Transverse colon (tissue), 4 donors: Measurements from ENCODE around the gene ALB. TPM values are rescaled to one million over a fixed set of nuclear protein-coding genes. Genes with fewer than 3 reads are reported as not detected.
"Not testable (repeated sequence)": the region's sequence is repeated elsewhere in the genome, so short reads cannot be mapped to it uniquely, and the experiment has no call there.

ENCODE experiments used
- DNase-seq: peaks from one replicate; pipeline ENCODE4 v3.0.0-alpha.2; 2019
- H3K27ac ChIP-seq, 4 donors: fragments of 200-600 bp; sonication (generic); 2 replicates each; pipeline ENCODE4 v1.5.1; 2016 to 2018; ENCODE audit warnings: inconsistent platforms in 4 of 4
- H3K27me3 ChIP-seq: fragments of 200-600 bp; sonication (generic); 2 replicates; pipeline ENCODE4 v1.5.1; 2017; ENCODE audit warnings: inconsistent platforms
- H3K36me3 ChIP-seq, 4 donors: fragments of 200-600 bp; sonication (generic); 2 replicates each; pipeline ENCODE4 v1.5.1; 2017 to 2019; ENCODE audit warnings: inconsistent platforms in 4 of 4
- H3K4me1 ChIP-seq, 4 donors: fragments of 200-600 bp; sonication (generic); 2 replicates each; pipeline ENCODE4 v1.5.1; 2017 to 2020; ENCODE audit warnings: inconsistent platforms in 4 of 4
- H3K4me3 ChIP-seq, 4 donors: fragments of 200-600 bp; sonication (generic); 1 replicate in 1 of 4; 2 replicates in 3 of 4; pipeline versions ENCODE4 v1.5.1 to v1.6.1; 2017 to 2019; ENCODE audit warnings: inconsistent platforms in 4 of 4
- H3K9me3 ChIP-seq, 2 donors: fragments of 200-600 bp; sonication (generic); 2 replicates each; pipeline ENCODE4 v1.5.1; 2017 to 2019; ENCODE audit warnings: inconsistent platforms in 2 of 2
- EP300 ChIP-seq: sonication (generic); formaldehyde crosslinking; IDR thresholded peaks from one replicate; pipeline ENCODE4 v1.6.1; 2017; ENCODE audit warnings: antibody characterized with exemption, low read depth
- POLR2A ChIP-seq: fragments of 450-650 bp; IDR thresholded peaks from one replicate; pipeline ENCODE4 v1.6.1; 2016; ENCODE audit warnings: antibody characterized with exemption, mild to moderate bottlenecking, moderate library complexity
- POLR2AphosphoS5 ChIP-seq, 3 donors: sonication (generic); formaldehyde crosslinking; IDR thresholded peaks; one replicate each; pipeline ENCODE4 v1.6.1; 2016; ENCODE audit warnings: antibody characterized with exemption in 3 of 3
- WGBS, 2 donors: methylation state at CpG; one replicate each; pipeline ENCODE4 v1.1.5; 2018; ENCODE audit warnings: low coverage in 1 of 2; 5-methylcytosine and 5-hydroxymethylcytosine counted together
- in situ Hi-C, 4 donors: fragments of 200-750 bp; cut with MboI; loops; one replicate each; pipeline versions ENCODE4 v1.15.0 to v1.15.1; 2017; ENCODE audit warnings: low sequenced_read_pairs in 3 of 4, low pct_ligation_motif_present in 1 of 4, low pct_unique_long_range_greater_than_20kb in 1 of 4
- intact Hi-C: fragments of 100-400 bp; cut with DNase I; formaldehyde crosslinking; loops from one replicate; pipeline ENCODE4 v1.15.1; 2023; ENCODE audit warnings: low total_unique reads
- total RNA-seq, 4 donors: library from RNA; depleted of rRNA; stranded (reverse); fragments of >200 nt; gene quantifications; one replicate each; pipeline ENCODE4 v1.1.0, GENCODE V29; 2016
- TF ChIP-seq, protein P1 (sequence below), 5 experiments: fragments of 200-600 bp in 3 of 5; fragments of 450-650 bp in 2 of 5; sonication (generic) in 3 of 5; IDR thresholded peaks; 1 replicate in 2 of 5; 2 replicates in 3 of 5; pipeline ENCODE4 v1.5.1; 2016 to 2017; ENCODE audit warnings: antibody characterized with exemption in 5 of 5, inconsistent platforms in 3 of 5, mild to moderate bottlenecking in 2 of 5, moderate library complexity in 1 of 5

ALB gene
- under 1 TPM in 1 of 4 donors, not detected in 3; 0.64 TPM for total RNA-seq

DNA sequence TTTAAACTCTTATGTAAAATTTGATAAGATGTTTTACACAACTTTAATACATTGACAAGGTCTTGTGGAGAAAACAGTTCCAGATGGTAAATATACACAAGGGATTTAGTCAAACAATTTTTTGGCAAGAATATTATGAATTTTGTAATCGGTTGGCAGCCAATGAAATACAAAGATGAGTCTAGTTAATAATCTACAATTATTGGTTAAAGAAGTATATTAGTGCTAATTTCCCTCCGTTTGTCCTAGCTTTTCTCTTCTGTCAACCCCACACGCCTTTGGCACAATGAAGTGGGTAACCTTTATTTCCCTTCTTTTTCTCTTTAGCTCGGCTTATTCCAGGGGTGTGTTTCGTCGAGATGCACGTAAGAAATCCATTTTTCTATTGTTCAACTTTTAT lies at the start of gene ALB:
ALB (plus strand) TSS at position 246 of the 400 bp plus-strand sequence; CDS start at position 287, 41 bp downstream.
- no peak for TF ChIP-seq POLR2A
- no peak for TF ChIP-seq POLR2AphosphoS5 (IDR thresholded peaks at IDR 0.05)
- no peak for TF ChIP-seq EP300
- TF ChIP-seq, protein P1, sequence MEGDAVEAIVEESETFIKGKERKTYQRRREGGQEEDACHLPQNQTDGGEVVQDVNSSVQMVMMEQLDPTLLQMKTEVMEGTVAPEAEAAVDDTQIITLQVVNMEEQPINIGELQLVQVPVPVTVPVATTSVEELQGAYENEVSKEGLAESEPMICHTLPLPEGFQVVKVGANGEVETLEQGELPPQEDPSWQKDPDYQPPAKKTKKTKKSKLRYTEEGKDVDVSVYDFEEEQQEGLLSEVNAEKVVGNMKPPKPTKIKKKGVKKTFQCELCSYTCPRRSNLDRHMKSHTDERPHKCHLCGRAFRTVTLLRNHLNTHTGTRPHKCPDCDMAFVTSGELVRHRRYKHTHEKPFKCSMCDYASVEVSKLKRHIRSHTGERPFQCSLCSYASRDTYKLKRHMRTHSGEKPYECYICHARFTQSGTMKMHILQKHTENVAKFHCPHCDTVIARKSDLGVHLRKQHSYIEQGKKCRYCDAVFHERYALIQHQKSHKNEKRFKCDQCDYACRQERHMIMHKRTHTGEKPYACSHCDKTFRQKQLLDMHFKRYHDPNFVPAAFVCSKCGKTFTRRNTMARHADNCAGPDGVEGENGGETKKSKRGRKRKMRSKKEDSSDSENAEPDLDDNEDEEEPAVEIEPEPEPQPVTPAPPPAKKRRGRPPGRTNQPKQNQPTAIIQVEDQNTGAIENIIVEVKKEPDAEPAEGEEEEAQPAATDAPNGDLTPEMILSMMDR (IDR thresholded peaks at IDR 0.05) = no peak
- intact Hi-C loops (no loop called here), in situ Hi-C loops (no loop called here)
- no peak for DNase-seq
- H3K4me1 ChIP-seq = no peaks in the 10 kb centered on the region
- no peak within 1 kb of the TSS for H3K4me3 ChIP-seq
- no peak within 1 kb of the TSS for H3K27ac ChIP-seq
- 79 to 83% methylated on average over 7 of the region's 7 CpGs for WGBS, 2 donors
- no peaks in the 10 kb centered on the region for H3K27me3 ChIP-seq
- no peaks in the 10 kb centered on the region for H3K9me3 ChIP-seq
- no peaks in the 10 kb centered on the region for H3K36me3 ChIP-seq

DNA sequence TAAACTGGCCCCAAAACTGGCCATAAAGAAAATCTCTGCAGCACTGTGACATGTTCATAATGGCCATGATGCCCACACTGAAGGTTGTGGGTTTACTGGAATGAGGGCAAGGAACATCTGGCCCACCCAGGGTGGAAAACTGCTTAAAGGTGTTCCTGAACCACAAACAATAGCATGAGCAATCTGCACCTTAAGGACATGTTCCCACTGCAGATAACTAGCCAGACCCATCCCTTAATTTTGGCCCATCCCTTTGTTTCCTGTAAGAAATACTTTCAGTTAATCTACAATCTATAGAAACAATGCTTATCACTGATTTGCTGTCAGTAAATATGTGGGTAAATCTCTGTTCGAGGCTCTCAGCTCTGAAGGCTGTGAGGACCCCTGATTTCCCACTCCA lies 46.9 kb upstream of the ALB start:
- H3K27me3 ChIP-seq, H3K36me3 ChIP-seq, DNase-seq, H3K4me1 ChIP-seq, H3K27ac ChIP-seq, H3K4me3 ChIP-seq, intact Hi-C loops, in situ Hi-C loops, H3K9me3 ChIP-seq: not testable (repeated sequence)
- 80 to 82% methylated on average over 1 of the region's 1 CpG for WGBS, 2 donors

DNA sequence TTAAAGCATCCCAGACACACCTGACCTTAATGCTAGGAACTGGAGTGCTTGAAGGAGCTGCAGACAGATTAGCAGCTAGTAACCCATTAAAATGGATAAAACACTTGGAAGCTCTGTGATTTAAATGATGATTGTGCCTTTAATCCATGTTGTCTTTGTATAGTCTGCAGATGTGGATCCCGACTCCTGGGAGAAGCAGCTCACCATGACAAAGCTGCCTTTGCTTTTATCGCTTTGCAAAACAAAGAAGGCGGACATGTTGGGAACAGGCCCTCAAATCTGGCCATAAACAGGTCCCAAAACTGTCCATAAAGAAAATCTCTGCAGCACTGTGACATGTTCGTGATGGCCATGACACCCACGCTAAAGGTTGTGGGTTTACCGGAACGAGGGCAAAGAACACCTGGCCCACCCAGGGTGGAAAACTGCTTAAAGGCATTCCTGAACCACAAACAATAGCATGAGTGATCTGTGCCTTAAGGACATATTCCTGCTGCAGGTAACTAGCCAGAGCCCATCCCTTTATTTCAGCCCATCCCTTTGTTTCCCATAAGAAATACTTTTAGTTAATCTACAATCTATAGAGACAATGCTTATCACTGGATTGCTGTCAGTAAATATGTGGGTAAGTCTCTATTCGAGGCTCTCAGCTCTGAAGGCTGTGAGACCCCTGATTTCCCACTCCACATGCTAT lies 34.4 kb upstream of the ALB start:
- in situ Hi-C loops, H3K4me1 ChIP-seq, DNase-seq, intact Hi-C loops, H3K36me3 ChIP-seq, H3K9me3 ChIP-seq, H3K27me3 ChIP-seq, H3K4me3 ChIP-seq, H3K27ac ChIP-seq: not testable (repeated sequence)
- 85 to 93% methylated on average over 5 to 8 of the region's 8 CpGs for WGBS, 2 donors

DNA sequence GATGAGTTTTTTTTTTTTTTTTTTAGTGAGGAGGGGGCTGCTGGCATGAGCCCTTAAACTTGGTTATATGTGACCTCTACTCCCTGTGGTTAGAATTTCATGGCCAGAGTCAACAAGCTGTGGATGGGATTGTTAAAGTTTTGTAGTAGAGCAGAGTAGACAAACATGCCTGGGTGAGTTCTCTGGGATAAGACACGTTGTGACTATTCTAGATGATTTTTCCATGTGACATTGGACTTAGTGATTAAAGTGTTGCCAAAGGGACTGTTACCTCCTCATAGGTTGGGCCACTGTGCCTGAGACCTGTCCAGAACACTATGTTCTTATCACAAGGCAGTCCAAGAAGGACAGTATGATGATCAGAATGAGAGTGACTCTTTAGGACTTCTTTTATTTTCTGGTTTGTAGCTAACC lies 28.8 kb upstream of the ALB start:
- TF ChIP-seq POLR2AphosphoS5 (IDR thresholded peaks at IDR 0.05) (no peak), EP300 (no peak), POLR2A (no peak)
- TF ChIP-seq, protein P1 (IDR thresholded peaks at IDR 0.05) = no peak
- Histone ChIP-seq H3K36me3 (no peaks in the 10 kb centered on the region), H3K27me3 (no peaks in the 10 kb centered on the region), H3K9me3 (no peaks in the 10 kb centered on the region), H3K4me3 (no peak overlapping the region), H3K27ac (no peak overlapping the region), H3K4me1 (no peaks in the 10 kb centered on the region)
- in situ Hi-C loops = no loop called here
- no peak for DNase-seq
- intact Hi-C loops = no loop called here
- 29 to 33% methylated on average over 1 of the region's 1 CpG for WGBS, 2 donors

DNA sequence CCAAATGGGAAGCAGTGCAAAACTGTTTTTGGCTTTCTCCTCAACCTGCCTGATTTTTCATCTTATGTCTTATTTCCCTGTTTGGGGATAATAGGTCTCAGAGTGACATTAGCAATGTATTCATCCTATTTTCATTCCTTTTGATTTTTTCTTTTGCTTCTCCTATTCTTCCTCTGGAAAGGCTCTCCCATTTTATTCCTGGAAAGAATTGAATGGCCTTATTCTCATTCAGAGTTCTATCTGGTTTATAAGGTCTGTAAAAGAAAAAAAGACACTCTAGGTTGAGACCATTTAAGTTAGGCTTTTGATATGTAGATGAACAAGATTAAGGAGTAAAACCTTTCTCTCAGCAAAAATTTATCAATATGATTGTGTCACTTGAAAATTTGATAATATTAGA lies 27.8 kb upstream of the ALB start:
- intact Hi-C loops (no loop called here), in situ Hi-C loops (no loop called here)
- Histone ChIP-seq H3K4me1 (no peaks in the 10 kb centered on the region), H3K9me3 (no peaks in the 10 kb centered on the region), H3K27me3 (no peaks in the 10 kb centered on the region), H3K36me3 (no peaks in the 10 kb centered on the region), H3K4me3 (no peak overlapping the region), H3K27ac (no peak overlapping the region)
- DNase-seq = no peak
- TF ChIP-seq POLR2A (no peak), EP300 (no peak), POLR2AphosphoS5 (IDR thresholded peaks at IDR 0.05) (no peak)
- TF ChIP-seq, protein P1 (IDR thresholded peaks at IDR 0.05) = no peak
